Thoracic aorta (tissue), 2 donors: ENCODE results near the gene AVEN. TPM values are rescaled to one million over a fixed set of nuclear protein-coding genes. Genes with fewer than 3 reads are reported as not detected.
A peak's percentile ranks its signal among the peaks of the same experiment; 100 is the strongest.

Experiments used
- ATAC-seq: fragments of 150-250 bp; one replicate; pipeline ENCODE4 v1.8.0; 2017; ENCODE audit warnings: low read depth; ENCODE audit not compliant: insufficient number of reproducible peaks, low FRiP score
- DNase-seq: peaks from one replicate; pipeline ENCODE4 v3.0.0-alpha.2; 2020; ENCODE audit warnings: low spot score
- H3K27ac ChIP-seq, 2 donors: fragments of 200-600 bp; sonication (generic); 1 replicate in 1 of 2; 2 replicates in 1 of 2; pipeline ENCODE4 v1.5.1; 2016; ENCODE audit warnings: mild to moderate bottlenecking in 2 of 2, moderate library complexity in 2 of 2
- H3K27me3 ChIP-seq: fragments of 200-600 bp; sonication (generic); replicated peaks from 2 replicates; pipeline ENCODE4 v1.6.0; 2016; ENCODE audit warnings: mild to moderate bottlenecking; ENCODE audit not compliant: insufficient read depth
- H3K36me3 ChIP-seq: fragments of 200-600 bp; sonication (generic); one replicate; pipeline ENCODE4 v1.5.1; 2016
- H3K4me1 ChIP-seq, 2 donors: fragments of 200-600 bp; sonication (generic); 1 replicate in 1 of 2; 2 replicates in 1 of 2; pipeline versions ENCODE4 v1.5.1 to v1.6.0; 2016; ENCODE audit warnings: low read depth in 2 of 2, mild to moderate bottlenecking in 1 of 2; ENCODE audit not compliant: control insufficient read depth in 1 of 2
- H3K4me3 ChIP-seq: fragments of 200-600 bp; sonication (generic); 2 replicates; pipeline ENCODE4 v1.5.1; 2016; ENCODE audit warnings: mild to moderate bottlenecking
- H3K9me3 ChIP-seq: fragments of 200-600 bp; sonication (generic); 2 replicates; pipeline ENCODE4 v1.5.1; 2016
- CTCF ChIP-seq: fragments of 200-600 bp; sonication (generic); IDR thresholded peaks from one replicate; pipeline ENCODE4 v1.5.1; 2019; ENCODE audit warnings: antibody characterized with exemption
- total RNA-seq, 2 donors: library from RNA; depleted of rRNA; stranded (reverse); fragments of >200 nt; gene quantifications; one replicate each; pipeline versions ENCODE4 v1.1.0 to v1.2.3, GENCODE V29; 2016

The AVEN gene
- total RNA-seq, 2 donors from 2014 or later, result 26.5 to 29.0 TPM

DNA sequence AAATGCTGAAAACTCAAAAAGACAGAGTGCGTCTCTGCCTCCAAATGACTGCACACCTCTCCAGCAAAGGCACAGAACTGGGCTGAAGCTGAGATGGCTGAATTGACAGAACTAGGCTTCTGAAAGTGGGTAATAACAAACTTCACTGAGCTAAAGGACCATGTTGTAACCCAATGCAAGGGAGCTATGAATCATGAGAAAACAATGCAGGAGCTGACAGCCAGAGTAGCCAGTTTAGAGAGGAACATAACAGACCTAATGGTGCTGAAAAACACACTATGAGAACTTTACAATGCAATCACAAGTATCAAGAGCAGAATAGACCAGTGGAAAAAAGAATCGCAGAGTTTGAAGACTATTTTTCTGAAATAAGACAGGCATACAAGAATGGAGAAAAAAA lies 10.1 kb upstream of the AVEN start:
- no peaks in the 10 kb centered on the region for H3K36me3 ChIP-seq
- ATAC-seq, result no peak
- H3K9me3 ChIP-seq, result peaks cover 9% of the 10 kb centered on the region
- DNase-seq, result no peak
- H3K4me3 ChIP-seq, result no peak overlapping the region
- TF ChIP-seq CTCF, result no peak
- H3K27me3 ChIP-seq, result no peaks in the 10 kb centered on the region
- H3K27ac ChIP-seq, result peak overlapping the region in 1 of 2 donors; percentile 31
- peaks cover 0 to 6% of the 10 kb centered on the region in 2 donors for H3K4me1 ChIP-seq

GRCh38 chr15:34047893-34048775 lies 9.1 kb upstream of the AVEN start:
- no peaks in the 10 kb centered on the region for H3K27me3 ChIP-seq
- H3K36me3 ChIP-seq, result no peaks in the 10 kb centered on the region
- H3K4me1 ChIP-seq, result peaks cover 0 to 6% of the 10 kb centered on the region in 2 donors
- H3K4me3 ChIP-seq, result no peak overlapping the region
- no peak for DNase-seq
- no peak for TF ChIP-seq CTCF
- H3K27ac ChIP-seq, result peak overlapping the region in 1 of 2 donors; percentile 31
- H3K9me3 ChIP-seq, result peaks cover 9% of the 10 kb centered on the region
- no peak for ATAC-seq

- DNase-seq, result no peak
- ATAC-seq, result no peak
- Histone ChIP-seq H3K4me3 (no peak overlapping the region), H3K27me3 (no peaks in the 10 kb centered on the region), H3K9me3 (peaks cover 9% of the 10 kb centered on the region), H3K4me1 (peaks cover 0 to 6% of the 10 kb centered on the region in 2 donors), H3K36me3 (no peaks in the 10 kb centered on the region), H3K27ac (no peak overlapping the region)
- no peak for TF ChIP-seq CTCF
Observed at GRCh38 chr15:34046471-34047145, 7.6 kb upstream of the AVEN start.

GRCh38 chr15:34043813-34044212 lies 4.8 kb upstream of the AVEN start:
- Histone ChIP-seq H3K4me3 (no peak overlapping the region), H3K27me3 (no peaks in the 10 kb centered on the region), H3K4me1 (peaks cover 7 to 15% of the 10 kb centered on the region in 2 donors), H3K9me3 (no peaks in the 10 kb centered on the region), H3K36me3 (no peaks in the 10 kb centered on the region), H3K27ac (no peak overlapping the region)
- TF ChIP-seq CTCF, result no peak
- ATAC-seq (no peak), DNase-seq (no peak)

DNA sequence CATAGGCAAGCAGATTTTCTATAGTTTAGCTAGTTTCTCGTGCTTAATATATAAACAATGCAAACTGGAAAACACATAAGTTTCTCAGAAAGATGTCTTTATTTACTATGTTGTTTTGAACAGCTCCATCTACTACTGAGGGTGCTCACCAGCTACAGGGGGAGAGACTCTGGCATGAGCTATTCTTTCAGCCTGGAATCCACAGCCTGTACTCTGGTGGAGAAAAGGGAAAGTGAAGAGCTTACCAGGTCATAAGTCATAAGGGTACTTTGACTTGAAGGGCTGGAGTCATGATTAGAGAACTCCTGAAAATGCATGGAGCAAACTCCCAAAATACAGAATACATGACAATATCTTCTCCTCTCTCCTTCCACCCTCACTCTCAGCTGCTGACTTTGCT lies 4.4 kb upstream of the AVEN start:
- Histone ChIP-seq H3K27ac (no peak overlapping the region), H3K27me3 (no peaks in the 10 kb centered on the region), H3K36me3 (no peaks in the 10 kb centered on the region), H3K4me1 (peaks cover 7 to 13% of the 10 kb centered on the region in 2 donors), H3K9me3 (no peaks in the 10 kb centered on the region), H3K4me3 (no peak overlapping the region)
- ATAC-seq, result no peak
- TF ChIP-seq CTCF, result no peak
- DNase-seq, result no peak
